Measurements from ENCODE around the gene ENTPD7.
"Not testable (repeated sequence)": the region's sequence is repeated elsewhere in the genome, so short reads cannot be mapped to it uniquely, and the experiment has no call there.

ENTPD7 gene

DNA sequence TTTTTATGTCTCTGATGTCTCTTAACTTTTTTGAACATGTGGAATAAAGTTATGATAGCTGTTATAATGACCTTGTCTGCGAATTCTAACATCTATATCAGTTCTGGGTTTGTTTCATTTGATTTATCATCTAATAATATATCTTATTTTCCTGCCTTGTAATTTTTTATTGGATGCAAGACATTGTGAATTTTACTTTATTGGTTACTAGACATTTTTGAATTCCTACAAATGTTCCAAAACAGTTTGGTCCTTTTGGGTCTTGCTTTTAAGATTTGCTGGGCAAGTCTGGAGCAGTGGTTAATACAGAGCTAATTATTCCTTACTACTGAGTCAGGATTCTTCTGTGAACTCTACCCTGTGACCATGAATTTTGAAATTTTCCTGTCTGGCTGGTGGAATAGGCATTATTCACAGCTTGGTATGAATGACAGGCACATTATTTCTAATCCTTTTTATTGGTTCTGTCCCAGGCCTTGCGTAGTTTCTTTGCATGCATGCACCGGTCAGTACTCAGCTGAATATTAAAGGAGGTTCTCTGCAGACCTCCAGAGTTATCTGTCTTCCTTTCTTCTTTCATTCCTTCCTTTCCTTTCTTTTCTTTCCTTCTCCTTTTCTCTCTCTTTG lies 81.7 kb downstream of the ENTPD7 start:
- TF ChIP-seq MYC (IDR thresholded peaks at IDR 0.05; ENCODE audit: low read depth, low read length), result no peak
- TF ChIP-seq CTCF (IDR thresholded peaks at IDR 0.05; ENCODE audit: low read depth, low read length), result no peak
- no peak for TF ChIP-seq POLR2A (IDR thresholded peaks at IDR 0.05; ENCODE audit: extremely low read depth, insufficient read length)
- TF ChIP-seq, protein P1, sequence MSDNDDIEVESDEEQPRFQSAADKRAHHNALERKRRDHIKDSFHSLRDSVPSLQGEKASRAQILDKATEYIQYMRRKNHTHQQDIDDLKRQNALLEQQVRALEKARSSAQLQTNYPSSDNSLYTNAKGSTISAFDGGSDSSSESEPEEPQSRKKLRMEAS (IDR thresholded peaks at IDR 0.05; ENCODE audit: low read depth, low read length), result no peak
- H3K4me3 ChIP-seq (ENCODE audit: low read depth, low read length), result no peak overlapping the region
- DNase-seq (ENCODE audit: low read depth), result no peak

- TF ChIP-seq MYC (IDR thresholded peaks at IDR 0.05; ENCODE audit: low read depth, low read length) (no peak), CTCF (IDR thresholded peaks at IDR 0.05; ENCODE audit: low read depth, low read length) (no peak), POLR2A (IDR thresholded peaks at IDR 0.05; ENCODE audit: extremely low read depth, insufficient read length) (no peak)
- TF ChIP-seq, protein P1 (IDR thresholded peaks at IDR 0.05; ENCODE audit: low read depth, low read length), result no peak
- no peak overlapping the region for H3K4me3 ChIP-seq (ENCODE audit: low read depth, low read length)
- DNase-seq (ENCODE audit: low read depth), result no peak
Observed at GRCh38 chr10:99742254-99742653, 82.9 kb downstream of the ENTPD7 start.

DNA sequence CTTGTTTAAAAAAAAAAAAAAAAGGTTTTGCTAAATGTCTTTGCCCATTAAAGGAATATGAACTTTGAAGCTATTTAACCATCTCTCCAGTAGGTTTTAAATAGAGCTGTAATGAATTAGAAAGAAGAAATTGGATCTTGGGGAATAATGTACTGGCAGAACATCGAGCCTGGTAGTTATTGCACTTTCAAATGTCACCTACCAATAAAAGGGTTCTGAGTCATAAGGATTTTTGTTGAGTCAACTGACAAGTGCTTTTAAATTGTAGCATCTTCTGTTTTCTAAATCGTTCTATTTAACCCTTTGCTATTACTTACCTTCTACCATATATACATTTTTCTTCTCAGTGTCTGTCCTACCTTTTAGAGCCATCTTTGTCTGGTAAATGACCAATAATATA lies 83.4 kb downstream of the ENTPD7 start:
- TF ChIP-seq POLR2A (IDR thresholded peaks at IDR 0.05; ENCODE audit: extremely low read depth, insufficient read length) (no peak), MYC (IDR thresholded peaks at IDR 0.05; ENCODE audit: low read depth, low read length) (no peak), CTCF (IDR thresholded peaks at IDR 0.05; ENCODE audit: low read depth, low read length) (no peak)
- TF ChIP-seq, protein P1 (IDR thresholded peaks at IDR 0.05; ENCODE audit: low read depth, low read length), result no peak
- DNase-seq (ENCODE audit: low read depth), result no peak
- H3K4me3 ChIP-seq (ENCODE audit: low read depth, low read length), result no peak overlapping the region

GRCh38 chr10:99743841-99744240 lies 84.5 kb downstream of the ENTPD7 start:
- DNase-seq (ENCODE audit: low read depth), result no peak
- TF ChIP-seq POLR2A (IDR thresholded peaks at IDR 0.05; ENCODE audit: extremely low read depth, insufficient read length), result no peak
- TF ChIP-seq, protein P1 (IDR thresholded peaks at IDR 0.05; ENCODE audit: low read depth, low read length), result no peak
- no peak for TF ChIP-seq CTCF (IDR thresholded peaks at IDR 0.05; ENCODE audit: low read depth, low read length)
- TF ChIP-seq MYC (IDR thresholded peaks at IDR 0.05; ENCODE audit: low read depth, low read length), result no peak
- H3K4me3 ChIP-seq (ENCODE audit: low read depth, low read length), result no peak overlapping the region

DNA sequence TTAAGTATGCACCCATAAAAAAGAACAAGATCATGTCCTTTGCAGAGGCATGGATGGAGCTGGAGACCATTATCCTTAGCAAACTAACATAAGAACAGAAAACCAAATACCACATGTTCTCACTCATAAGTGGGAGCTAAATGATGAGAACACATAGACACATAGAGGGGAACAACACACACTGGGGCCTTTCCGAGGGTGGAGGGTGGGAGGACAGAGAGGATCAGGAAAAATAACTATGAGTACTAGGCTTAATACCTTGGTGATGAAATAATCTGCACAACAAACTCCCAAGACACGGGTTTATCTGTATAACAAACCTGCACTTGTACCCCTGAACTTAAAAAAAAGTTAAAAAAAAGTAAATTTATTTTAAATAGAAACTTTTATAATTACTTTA lies 86.9 kb downstream of the ENTPD7 start:
- not testable (repeated sequence) for DNase-seq (ENCODE audit: low read depth); H3K4me3 ChIP-seq (ENCODE audit: low read depth, low read length)

- DNase-seq (ENCODE audit: low read depth), result no peak
- no peak for TF ChIP-seq CTCF (IDR thresholded peaks at IDR 0.05; ENCODE audit: low read depth, low read length)
- no peak for TF ChIP-seq POLR2A (IDR thresholded peaks at IDR 0.05; ENCODE audit: extremely low read depth, insufficient read length)
- no peak for TF ChIP-seq MYC (IDR thresholded peaks at IDR 0.05; ENCODE audit: low read depth, low read length)
- TF ChIP-seq, protein P1 (IDR thresholded peaks at IDR 0.05; ENCODE audit: low read depth, low read length), result no peak
- H3K4me3 ChIP-seq (ENCODE audit: low read depth, low read length), result no peak overlapping the region
Observed at GRCh38 chr10:99748823-99749451, 89.6 kb downstream of the ENTPD7 start.

All from NB4 (cell line).